Mesenchymal stem cell (in vitro differentiated cells and primary cell): ENCODE results near the gene SULT4A1.

ENCODE experiments used
- DNase-seq: peaks from one replicate; pipeline ENCODE4 v3.0.0-alpha.2; 2013
- H2AFZ ChIP-seq: one replicate; pipeline ENCODE4 v1.6.1; 2013; ENCODE audit warnings: low read depth, mild to moderate bottlenecking, control low read depth, inconsistent platforms, low read length, moderate library complexity
- H2AK5ac ChIP-seq: 2 replicates; pipeline ENCODE4 v1.6.1; 2013; ENCODE audit warnings: low read length, moderate library complexity, mild to moderate bottlenecking, inconsistent platforms; ENCODE audit not compliant: severe bottlenecking
- H2BK120ac ChIP-seq: one replicate; pipeline ENCODE4 v1.6.1; 2013; ENCODE audit warnings: low read depth, mild to moderate bottlenecking, inconsistent platforms, low read length, moderate library complexity
- H2BK12ac ChIP-seq, 2 experiments: one replicate each; pipeline ENCODE4 v1.6.1; 2013; ENCODE audit warnings: inconsistent platforms in 2 of 2, low read length in 2 of 2, mild to moderate bottlenecking in 2 of 2, moderate library complexity in 2 of 2, control low read depth in 1 of 2
- H2BK15ac ChIP-seq: one replicate; pipeline ENCODE4 v1.6.1; 2013; ENCODE audit warnings: mild to moderate bottlenecking, low read depth, inconsistent platforms; ENCODE audit not compliant: poor library complexity, severe bottlenecking
- H2BK5ac ChIP-seq: 2 replicates; pipeline ENCODE4 v1.6.1; 2013; ENCODE audit warnings: low read depth, mild to moderate bottlenecking, low read length, control low read depth, inconsistent platforms; ENCODE audit not compliant: poor library complexity, severe bottlenecking
- H3K14ac ChIP-seq, 2 experiments: one replicate each; pipeline ENCODE4 v1.6.1; 2013; ENCODE audit warnings: inconsistent platforms in 2 of 2, low read length in 2 of 2, control low read depth in 1 of 2, mild to moderate bottlenecking in 1 of 2, moderate library complexity in 1 of 2
- H3K18ac ChIP-seq, 2 experiments: one replicate each; pipeline ENCODE4 v1.6.1; 2013; ENCODE audit warnings: inconsistent platforms in 2 of 2, low read length in 2 of 2, control low read depth in 1 of 2, low read depth in 1 of 2, mild to moderate bottlenecking in 1 of 2
- H3K23ac ChIP-seq, 2 experiments: one replicate each; pipeline ENCODE4 v1.6.1; 2013; ENCODE audit warnings: inconsistent platforms in 2 of 2, low read length in 2 of 2, mild to moderate bottlenecking in 2 of 2, moderate library complexity in 2 of 2, control low read depth in 1 of 2
- H3K27ac ChIP-seq: 2 replicates; pipeline ENCODE4 v1.5.1; 2013; ENCODE audit warnings: mild to moderate bottlenecking, moderate library complexity, low read length, control low read depth, inconsistent platforms; ENCODE audit not compliant: poor library complexity, severe bottlenecking
- H3K27me3 ChIP-seq, 2 experiments: 2 replicates each; pipeline versions ENCODE4 v1.6.1 to v1.7.0; 2013; ENCODE audit warnings: low read length in 2 of 2, mild to moderate bottlenecking in 2 of 2, moderate library complexity in 2 of 2, control low read depth in 1 of 2, inconsistent platforms in 1 of 2; ENCODE audit not compliant: control insufficient read depth in 1 of 2, insufficient read depth in 1 of 2
- H3K36me3 ChIP-seq, 2 experiments: 2 replicates each; pipeline versions ENCODE4 v1.6.1 to v1.7.0; 2013; ENCODE audit warnings: low read length in 2 of 2, control low read depth in 1 of 2, inconsistent platforms in 1 of 2, low read depth in 1 of 2, mild to moderate bottlenecking in 1 of 2; ENCODE audit not compliant: insufficient read depth in 2 of 2, control insufficient read depth in 1 of 2
- H3K4ac ChIP-seq, 2 experiments: one replicate each; pipeline ENCODE4 v1.6.1; 2013; ENCODE audit warnings: inconsistent platforms in 2 of 2, low read length in 2 of 2, mild to moderate bottlenecking in 2 of 2, moderate library complexity in 2 of 2, control low read depth in 1 of 2, low read depth in 1 of 2
- H3K4me1 ChIP-seq: 2 replicates; pipeline ENCODE4 v1.6.1; 2013; ENCODE audit warnings: low read depth, low read length, control low read depth; ENCODE audit not compliant: control insufficient read depth, insufficient read depth
- H3K4me2 ChIP-seq: 2 replicates; pipeline ENCODE4 v1.6.1; 2013; ENCODE audit warnings: low read length, mild to moderate bottlenecking, inconsistent platforms; ENCODE audit not compliant: poor library complexity, severe bottlenecking
- H3K4me3 ChIP-seq, 2 experiments: 2 replicates each; pipeline versions ENCODE4 v1.5.1 to v1.7.0; 2013; ENCODE audit warnings: low read length in 2 of 2, mild to moderate bottlenecking in 2 of 2, control low read depth in 1 of 2, low read depth in 1 of 2; ENCODE audit not compliant: insufficient read depth in 1 of 2
- H3K79me1 ChIP-seq: replicated peaks from 2 replicates; pipeline ENCODE4 v1.6.1; 2013; ENCODE audit warnings: mild to moderate bottlenecking, control low read depth, low read length, inconsistent platforms; ENCODE audit not compliant: poor library complexity, severe bottlenecking
- H3K9ac ChIP-seq: 2 replicates; pipeline ENCODE4 v1.7.0; 2013; ENCODE audit warnings: mild to moderate bottlenecking, low read length, moderate library complexity
- H3K9me3 ChIP-seq: 2 replicates; pipeline ENCODE4 v1.7.0; 2013; ENCODE audit warnings: mild to moderate bottlenecking, low read length; ENCODE audit not compliant: control insufficient read depth
- H4K8ac ChIP-seq: one replicate; pipeline ENCODE4 v1.6.1; 2013; ENCODE audit warnings: inconsistent platforms, mild to moderate bottlenecking, low read length, moderate library complexity
- H4K91ac ChIP-seq: one replicate; pipeline ENCODE4 v1.6.1; 2013; ENCODE audit warnings: mild to moderate bottlenecking, low read length, inconsistent platforms
- WGBS: methylation state at CpG from one replicate; pipeline ENCODE4 v1.1.7; 2013; ENCODE audit warnings: mixed read lengths; 5-methylcytosine and 5-hydroxymethylcytosine counted together

SULT4A1 gene

GRCh38 chr22:43860831-43861230 lies 1.5 kb downstream of the SULT4A1 start:
- Histone ChIP-seq H4K8ac (no peak overlapping the region), H4K91ac (no peak overlapping the region), H3K9ac (no peak overlapping the region), H3K27ac (no peak overlapping the region), H3K14ac (no peak overlapping the region), H3K79me1 (no peaks in the 10 kb centered on the region), H2AFZ (no peak overlapping the region), H3K4me1 (peaks cover 10% of the 10 kb centered on the region), H2AK5ac (no peak overlapping the region), H3K4me3 (no peak overlapping the region), H3K36me3 (no peaks in the 10 kb centered on the region), H3K18ac (no peak overlapping the region), H3K9me3 (peaks cover 17% of the 10 kb centered on the region), H3K23ac (no peak overlapping the region), H3K4me2 (no peak overlapping the region), H3K27me3 (peaks cover 54 to 72% of the 10 kb centered on the region in 2 experiments), H2BK15ac (no peak overlapping the region), H2BK120ac (no peak overlapping the region), H2BK5ac (no peak overlapping the region), H2BK12ac (no peak overlapping the region), H3K4ac (no peak overlapping the region)
- WGBS = 83% methylated on average over 12 of the region's 12 CpGs
- no peak for DNase-seq

GRCh38 chr22:43860126-43860525 lies 2.2 kb downstream of the SULT4A1 start:
- no peak overlapping the region for H3K18ac ChIP-seq
- no peak overlapping the region for H4K91ac ChIP-seq
- peaks cover 10% of the 10 kb centered on the region for H3K4me1 ChIP-seq
- no peak overlapping the region for H2BK120ac ChIP-seq
- H3K9ac ChIP-seq = no peak overlapping the region
- no peak overlapping the region for H3K4me3 ChIP-seq
- peaks cover 54 to 65% of the 10 kb centered on the region in 2 experiments for H3K27me3 ChIP-seq
- no peak overlapping the region for H3K23ac ChIP-seq
- H3K14ac ChIP-seq = no peak overlapping the region
- no peak overlapping the region for H3K4me2 ChIP-seq
- no peak overlapping the region for H2BK12ac ChIP-seq
- no peak overlapping the region for H2AK5ac ChIP-seq
- H3K27ac ChIP-seq = no peak overlapping the region
- no peak overlapping the region for H2BK5ac ChIP-seq
- no peak for DNase-seq
- no peak overlapping the region for H2AFZ ChIP-seq
- no peaks in the 10 kb centered on the region for H3K36me3 ChIP-seq
- no peak overlapping the region for H2BK15ac ChIP-seq
- no peaks in the 10 kb centered on the region for H3K79me1 ChIP-seq
- WGBS = 91% methylated on average over 11 of the region's 11 CpGs
- no peak overlapping the region for H4K8ac ChIP-seq
- H3K9me3 ChIP-seq = peaks cover 17% of the 10 kb centered on the region
- no peak overlapping the region for H3K4ac ChIP-seq

- 85% methylated on average over 14 of the region's 14 CpGs for WGBS
- H3K27ac ChIP-seq = no peak overlapping the region
- no peak overlapping the region for H2BK5ac ChIP-seq
Observed at GRCh38 chr22:43859621-43860020, 2.7 kb downstream of the SULT4A1 start.

GRCh38 chr22:43859176-43859575 lies 3.1 kb downstream of the SULT4A1 start:
- no peak overlapping the region for H3K9ac ChIP-seq
- H3K4ac ChIP-seq = no peak overlapping the region
- no peak overlapping the region for H2BK120ac ChIP-seq
- no peak overlapping the region for H3K27ac ChIP-seq
- 74% methylated on average over 7 of the region's 7 CpGs for WGBS
- no peak overlapping the region for H3K4me2 ChIP-seq
- H2BK15ac ChIP-seq = no peak overlapping the region
- H2BK12ac ChIP-seq = no peak overlapping the region
- no peaks in the 10 kb centered on the region for H3K36me3 ChIP-seq
- H3K4me1 ChIP-seq = peaks cover 10% of the 10 kb centered on the region
- H3K9me3 ChIP-seq = peaks cover 17% of the 10 kb centered on the region
- H2BK5ac ChIP-seq = no peak overlapping the region
- no peak overlapping the region for H2AFZ ChIP-seq
- H4K91ac ChIP-seq = no peak overlapping the region
- no peak overlapping the region for H3K14ac ChIP-seq
- DNase-seq = no peak
- H3K27me3 ChIP-seq = peaks cover 51 to 61% of the 10 kb centered on the region in 2 experiments
- H2AK5ac ChIP-seq = no peak overlapping the region
- H3K79me1 ChIP-seq = no peaks in the 10 kb centered on the region
- H4K8ac ChIP-seq = no peak overlapping the region
- no peak overlapping the region for H3K18ac ChIP-seq
- no peak overlapping the region for H3K4me3 ChIP-seq
- H3K23ac ChIP-seq = no peak overlapping the region

More at GRCh38 chr22:43859621-43860020, 2.7 kb downstream of the SULT4A1 start:
- no peak overlapping the region for H3K9ac ChIP-seq
- peaks cover 54 to 63% of the 10 kb centered on the region in 2 experiments for H3K27me3 ChIP-seq
- no peak overlapping the region for H2AFZ ChIP-seq
- H4K91ac ChIP-seq = no peak overlapping the region
- no peaks in the 10 kb centered on the region for H3K79me1 ChIP-seq
- no peak overlapping the region for H2AK5ac ChIP-seq
- H3K4me1 ChIP-seq = peaks cover 10% of the 10 kb centered on the region
- no peak overlapping the region for H3K18ac ChIP-seq
- no peak overlapping the region for H4K8ac ChIP-seq
- no peak overlapping the region for H3K23ac ChIP-seq
- H3K4me2 ChIP-seq = no peak overlapping the region
- no peaks in the 10 kb centered on the region for H3K36me3 ChIP-seq
- no peak overlapping the region for H3K4ac ChIP-seq
- H2BK15ac ChIP-seq = no peak overlapping the region
- H3K9me3 ChIP-seq = peaks cover 17% of the 10 kb centered on the region
- DNase-seq = no peak
- no peak overlapping the region for H3K4me3 ChIP-seq
- no peak overlapping the region for H2BK12ac ChIP-seq
- no peak overlapping the region for H3K14ac ChIP-seq
- no peak overlapping the region for H2BK120ac ChIP-seq
